ENCODE data around the gene CAP1. TPM values are rescaled to one million over a fixed set of nuclear protein-coding genes. Genes with fewer than 3 reads are reported as not detected.

CAP1 gene
- total and polyA plus RNA-seq, 5 experiments from 2014 or later = 313 to 675 (median 610) TPM

- Mint-ChIP-seq H3K27ac (no peak overlapping the region), H3K36me3 (peaks cover 5 to 78% (median 22%) of the 10 kb centered on the region in 3 donors), H3K27me3 (no peaks in the 10 kb centered on the region), H3K4me1 (peaks cover 20 to 34% (median 30%) of the 10 kb centered on the region in 4 donors), H3K9me3 (no peaks in the 10 kb centered on the region), H3K4me3 (no peak overlapping the region)
- POLR2A ChIA-PET = no interaction called here
- DNase-seq (no peak), ATAC-seq (no peak)
Measured at GRCh38 chr1:40092241-40092640, 51.7 kb downstream of the CAP1 start.

- DNase-seq (no peak), ATAC-seq (no peak)
- no peak overlapping the region for H3K4me3 Mint-ChIP-seq
- H3K9me3 Mint-ChIP-seq = no peaks in the 10 kb centered on the region
- H3K27me3 Mint-ChIP-seq = no peaks in the 10 kb centered on the region
- peak overlapping the region in 1 of 10 donors; percentile 40 for H3K27ac Mint-ChIP-seq
- H3K4me1 Mint-ChIP-seq = peaks cover 23 to 40% (median 36%) of the 10 kb centered on the region in 4 donors
- H3K36me3 Mint-ChIP-seq = peaks cover 5 to 71% (median 19%) of the 10 kb centered on the region in 3 donors
- POLR2A ChIA-PET = interaction anchor here (0.7 kb wide), 1 partner anchor 693 kb away, joined by 3 read pairs; no protein-coding TSS in a partner anchor
Measured at GRCh38 chr1:40092706-40093639, 52.4 kb downstream of the CAP1 start.

GRCh38 chr1:40094466-40095110 is 54.1 kb downstream of the CAP1 start:
- peaks cover 5 to 56% (median 13%) of the 10 kb centered on the region in 3 donors for H3K36me3 Mint-ChIP-seq
- no peak for ATAC-seq
- H3K27me3 Mint-ChIP-seq = no peaks in the 10 kb centered on the region
- no peak overlapping the region for H3K4me3 Mint-ChIP-seq
- H3K27ac Mint-ChIP-seq = peak overlapping the region in 5 of 10 donors; percentile 9 to 89 (median 63)
- DNase-seq = no peak
- POLR2A ChIA-PET = no interaction called here
- peaks cover 23 to 40% (median 36%) of the 10 kb centered on the region in 4 donors for H3K4me1 Mint-ChIP-seq
- no peaks in the 10 kb centered on the region for H3K9me3 Mint-ChIP-seq

- Mint-ChIP-seq H3K9me3 (no peaks in the 10 kb centered on the region), H3K27me3 (no peaks in the 10 kb centered on the region), H3K36me3 (peaks cover 5 to 46% (median 9%) of the 10 kb centered on the region in 3 donors), H3K27ac (peak overlapping the region in 9 of 10 donors; percentile 6 to 91 (median 63)), H3K4me1 (peaks cover 23 to 40% (median 36%) of the 10 kb centered on the region in 4 donors), H3K4me3 (peak overlapping the region in 8 of 10 donors; percentile 16 to 68 (median 52))
- POLR2A ChIA-PET = interaction anchor here (1.8 kb wide), 1 partner anchor 162 kb away, joined by 4 read pairs; the partner anchor contains the start of gene ZMPSTE24
- ATAC-seq = no peak
- no peak for DNase-seq
Measured at GRCh38 chr1:40095806-40096205, 55.3 kb downstream of the CAP1 start.

- Mint-ChIP-seq H3K4me1 (peaks cover 23 to 40% (median 36%) of the 10 kb centered on the region in 4 donors), H3K27me3 (no peaks in the 10 kb centered on the region), H3K27ac (peak overlapping the region; percentile 91 to 98 (median 96)), H3K4me3 (peak overlapping the region; percentile 93 to 99 (median 96)), H3K9me3 (no peaks in the 10 kb centered on the region), H3K36me3 (peaks cover 5 to 38% (median 6%) of the 10 kb centered on the region in 3 donors)
- ATAC-seq = peak; percentile 15 to 37
- POLR2A ChIA-PET = interaction anchor here (0.5 to 1.8 kb wide), 4 partner anchors 17 to 161 kb away, joined by 3 to 5 read pairs (median 4); partner anchors contain the start of gene ZMPSTE24
- DNase-seq = peak in 1 of 10 donors; percentile 6
Measured at GRCh38 chr1:40096646-40096976, 56.1 kb downstream of the CAP1 start.

- POLR2A ChIA-PET = interaction anchor here (0.5 to 1.8 kb wide), 5 partner anchors 18 to 160 kb away, joined by 3 to 5 read pairs (median 4); partner anchors contain the start of gene ZMPSTE24
- Mint-ChIP-seq H3K4me3 (peak within 1 kb of the TSS; percentile 93 to 99 (median 96)), H3K27me3 (no peaks in the 10 kb centered on the region), H3K9me3 (peaks cover 0 to 5% (median under 1%) of the 10 kb centered on the region in 9 donors), H3K4me1 (peaks cover 23 to 40% (median 36%) of the 10 kb centered on the region in 4 donors), H3K36me3 (peaks cover 6 to 32% (median 6%) of the 10 kb centered on the region in 3 donors), H3K27ac (peak within 1 kb of the TSS; percentile 91 to 98 (median 96))
- DNase-seq (peak; percentile 61 to 84 (median 74)), ATAC-seq (peak; percentile 92 to 94)
Measured at GRCh38 chr1:40096977-40097782, 56.7 kb downstream of the CAP1 start, which contains the start of gene PPT1. TSS of gene PPT1 (minus strand) at chr1:40097252. CDS start at chr1:40097238, 14 bp downstream.

GRCh38 chr1:40102038-40102437 is 61.5 kb downstream of the CAP1 start:
- POLR2A ChIA-PET = no interaction called here
- no peak overlapping the region for H3K4me3 Mint-ChIP-seq
- H3K4me1 Mint-ChIP-seq = peaks cover 4 to 8% (median 7%) of the 10 kb centered on the region in 4 donors
- peaks cover 0 to 9% (median 2%) of the 10 kb centered on the region in 3 donors for H3K36me3 Mint-ChIP-seq
- H3K27me3 Mint-ChIP-seq = no peaks in the 10 kb centered on the region
- H3K27ac Mint-ChIP-seq = no peak overlapping the region
- peaks cover 0 to 17% (median 5%) of the 10 kb centered on the region in 9 donors for H3K9me3 Mint-ChIP-seq
- DNase-seq (no peak), ATAC-seq (no peak)

GRCh38 chr1:40102896-40103295 is 62.4 kb downstream of the CAP1 start:
- no peak for ATAC-seq
- no peak overlapping the region for H3K4me3 Mint-ChIP-seq
- peaks cover 0 to 4% (median 0%) of the 10 kb centered on the region in 5 donors for H3K27me3 Mint-ChIP-seq

GRCh38 chr1:40105028-40105427 is 64.5 kb downstream of the CAP1 start:
- H3K4me1 Mint-ChIP-seq = no peaks in the 10 kb centered on the region
- H3K27me3 Mint-ChIP-seq = peaks cover 4 to 13% (median 5%) of the 10 kb centered on the region in 5 donors
- no peak overlapping the region for H3K4me3 Mint-ChIP-seq
- H3K27ac Mint-ChIP-seq = no peak overlapping the region
- peaks cover 0 to 29% (median 16%) of the 10 kb centered on the region in 9 donors for H3K9me3 Mint-ChIP-seq
- H3K36me3 Mint-ChIP-seq = peaks cover 0 to 20% (median 14%) of the 10 kb centered on the region in 3 donors
- DNase-seq (no peak), ATAC-seq (no peak)
- POLR2A ChIA-PET = no interaction called here

More at GRCh38 chr1:40102896-40103295, 62.4 kb downstream of the CAP1 start:
- Mint-ChIP-seq H3K36me3 (peaks cover 0 to 9% (median 2%) of the 10 kb centered on the region in 3 donors), H3K27ac (no peak overlapping the region), H3K4me1 (peaks cover 0 to under 1% (median 0%) of the 10 kb centered on the region in 4 donors), H3K9me3 (peaks cover 0 to 17% (median 5%) of the 10 kb centered on the region in 9 donors)
- POLR2A ChIA-PET = no interaction called here
- no peak for DNase-seq

- Mint-ChIP-seq H3K4me1 (no peaks in the 10 kb centered on the region), H3K27ac (no peak overlapping the region), H3K27me3 (peaks cover 10 to 24% (median 18%) of the 10 kb centered on the region in 5 donors), H3K36me3 (peaks cover 0 to 33% (median 18%) of the 10 kb centered on the region in 3 donors), H3K4me3 (no peak overlapping the region), H3K9me3 (peaks cover 0 to 45% (median 27%) of the 10 kb centered on the region in 9 donors)
- DNase-seq = no peak
- POLR2A ChIA-PET = no interaction called here
- ATAC-seq = no peak
Measured at GRCh38 chr1:40107290-40107959, 66.9 kb downstream of the CAP1 start.

- DNase-seq (no peak), ATAC-seq (no peak)
- Mint-ChIP-seq H3K4me3 (no peak overlapping the region), H3K27ac (no peak overlapping the region), H3K4me1 (no peaks in the 10 kb centered on the region), H3K36me3 (peaks cover 0 to 29% (median 23%) of the 10 kb centered on the region in 3 donors), H3K9me3 (peaks cover 0 to 38% (median 25%) of the 10 kb centered on the region in 9 donors), H3K27me3 (peaks cover 10 to 30% (median 23%) of the 10 kb centered on the region in 5 donors)
- POLR2A ChIA-PET = no interaction called here
Measured at GRCh38 chr1:40110389-40110788, 69.9 kb downstream of the CAP1 start.

Measured in naive thymus-derived CD8-positive, alpha-beta T cell (primary cell).